ENCODE data around the gene SLC17A1. TPM values are rescaled to one million over a fixed set of nuclear protein-coding genes. Genes with fewer than 3 reads are reported as not detected.
"Not testable (repeated sequence)": the region's sequence is repeated elsewhere in the genome, so short reads cannot be mapped to it uniquely, and the experiment has no call there.

The SLC17A1 gene
- total RNA-seq, 2 experiments from 2014 or later: not detected

DNA sequence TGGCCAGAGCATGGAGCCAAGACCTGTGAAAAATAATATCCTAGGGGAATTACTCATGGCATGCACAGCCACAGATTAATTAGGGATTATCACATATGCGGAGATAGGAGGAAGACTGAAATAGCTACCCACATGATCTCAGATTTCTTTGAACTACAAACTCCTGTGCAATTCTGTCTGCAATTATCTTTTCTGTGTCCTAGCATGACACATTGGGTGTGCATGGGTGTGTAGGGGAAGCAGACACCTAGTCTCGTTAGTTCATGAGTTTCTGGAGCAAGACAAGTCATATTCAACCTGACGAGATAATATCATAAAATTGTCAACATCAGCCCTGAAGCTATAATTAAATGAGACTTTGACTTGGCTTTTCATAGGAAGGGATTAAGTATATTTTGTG is 80.9 kb downstream of the SLC17A1 start:
- Mint-ChIP-seq H3K9me3 (no peaks in the 10 kb centered on the region), H3K27ac (no peak overlapping the region), H3K27me3 (ENCODE audit: low read depth) (no peaks in the 10 kb centered on the region), H3K4me1 (ENCODE audit: low read depth) (peaks cover 2% of the 10 kb centered on the region), H3K36me3 (ENCODE audit: low read depth) (no peaks in the 10 kb centered on the region), H3K4me3 (no peak overlapping the region)
- intact Hi-C loops (cut with micrococcal nuclease): no loop called here
- CTCF ChIA-PET: interaction anchor here (0.6 to 0.8 kb wide), 3 partner anchors 9 to 92 kb away, joined by 3 to 4 read pairs (median 3); no protein-coding TSS in a partner anchor
- no peak for DNase-seq

DNA sequence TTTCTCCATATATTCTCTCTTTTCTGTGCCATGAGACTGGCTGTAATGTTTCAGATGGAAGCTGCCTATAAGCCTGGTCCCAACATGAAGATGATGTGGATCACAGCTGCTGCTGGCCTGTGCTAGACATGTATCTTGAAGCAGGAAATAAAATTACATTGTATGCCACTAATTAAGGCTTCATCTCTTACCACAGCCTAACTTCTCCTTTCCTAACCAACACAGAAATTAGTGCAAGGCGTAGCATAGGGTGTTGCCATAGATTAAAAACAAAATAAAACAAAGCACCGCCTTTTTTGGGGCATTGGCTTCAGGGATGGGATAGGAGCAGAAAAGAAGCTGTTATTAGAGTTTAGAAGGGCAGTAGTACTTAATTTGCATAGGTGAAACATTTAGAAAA is 82.0 kb downstream of the SLC17A1 start:
- no peak overlapping the region for H3K27ac Mint-ChIP-seq
- DNase-seq: no peak
- no peaks in the 10 kb centered on the region for H3K27me3 Mint-ChIP-seq (ENCODE audit: low read depth)
- peaks cover 2% of the 10 kb centered on the region for H3K4me1 Mint-ChIP-seq (ENCODE audit: low read depth)
- H3K36me3 Mint-ChIP-seq (ENCODE audit: low read depth): no peaks in the 10 kb centered on the region
- H3K9me3 Mint-ChIP-seq: no peaks in the 10 kb centered on the region
- intact Hi-C loops (cut with micrococcal nuclease): no loop called here
- H3K4me3 Mint-ChIP-seq: no peak overlapping the region
- CTCF ChIA-PET: interaction anchor here (1.2 kb wide), 1 partner anchor 31 kb away, joined by 3 read pairs; no protein-coding TSS in a partner anchor

DNA sequence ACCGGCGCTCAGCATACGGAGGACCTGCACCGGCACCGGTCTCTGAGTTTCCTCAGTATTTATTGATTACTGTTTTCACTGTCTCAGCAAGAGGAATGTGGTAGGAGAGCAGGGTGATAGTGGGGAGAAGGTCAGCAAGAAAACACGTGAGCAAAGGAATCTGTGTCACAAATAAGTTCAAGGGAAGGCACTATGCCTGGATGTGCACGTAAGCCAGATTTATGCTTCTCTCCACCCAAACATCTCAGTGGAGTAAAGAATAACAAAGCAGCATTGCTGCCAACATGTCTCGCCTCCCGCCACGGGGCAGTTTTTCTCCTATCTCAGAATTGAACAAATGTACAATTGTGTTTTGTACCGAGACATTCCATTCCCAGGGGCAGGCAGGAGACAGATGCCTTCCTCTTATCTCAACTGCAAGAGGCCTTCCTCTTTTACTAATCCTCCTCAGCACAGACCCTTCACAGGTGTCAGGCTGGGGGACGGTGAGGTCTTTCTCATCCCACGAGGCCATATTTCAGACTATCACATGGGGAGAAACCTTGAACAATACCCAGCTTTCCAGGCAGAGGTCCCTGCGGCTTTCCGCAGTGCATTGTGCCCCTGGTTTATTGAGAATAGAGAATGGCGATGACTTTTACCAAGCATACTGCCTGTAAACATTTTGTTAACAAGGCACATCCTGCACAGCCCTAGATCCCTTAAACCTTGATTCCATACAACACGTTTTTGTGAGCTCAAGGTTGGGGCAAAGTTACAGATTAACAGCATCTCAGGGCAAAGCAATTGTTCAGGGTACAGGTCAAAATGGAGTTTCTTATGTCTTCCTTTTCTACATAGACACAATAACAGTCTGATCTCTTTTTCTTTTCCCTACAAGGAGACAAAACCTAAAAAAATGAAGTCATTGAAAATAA is 83.0 kb downstream of the SLC17A1 start:
- H3K4me1 Mint-ChIP-seq (ENCODE audit: low read depth); H3K36me3 Mint-ChIP-seq (ENCODE audit: low read depth); H3K9me3 Mint-ChIP-seq; DNase-seq; H3K4me3 Mint-ChIP-seq; H3K27me3 Mint-ChIP-seq (ENCODE audit: low read depth); H3K27ac Mint-ChIP-seq; intact Hi-C loops (cut with micrococcal nuclease): not testable (repeated sequence)
- CTCF ChIA-PET: interaction anchor here (1.2 kb wide), 1 partner anchor 30 kb away, joined by 3 read pairs; no protein-coding TSS in a partner anchor

DNA sequence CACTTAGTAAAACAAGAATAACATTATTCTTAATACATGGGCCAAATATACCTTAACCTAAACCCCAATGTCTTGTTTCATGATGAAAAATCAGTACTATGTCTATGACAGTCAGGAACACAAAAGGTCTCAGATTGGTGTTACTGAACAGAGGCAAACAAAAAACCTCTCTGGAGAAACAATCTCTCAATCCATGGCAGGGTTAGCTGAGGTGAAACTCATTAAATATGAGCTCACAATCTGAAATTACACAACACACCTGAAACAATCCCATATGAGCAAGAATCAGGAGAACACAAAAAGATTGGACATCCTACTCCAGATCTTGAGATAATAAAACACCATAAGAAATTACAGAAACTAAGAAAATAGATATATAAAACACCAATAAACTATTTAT is 83.8 kb downstream of the SLC17A1 start:
- intact Hi-C loops (cut with micrococcal nuclease): no loop called here
- Mint-ChIP-seq H3K27me3 (ENCODE audit: low read depth) (no peaks in the 10 kb centered on the region), H3K36me3 (ENCODE audit: low read depth) (no peaks in the 10 kb centered on the region), H3K4me3 (no peak overlapping the region), H3K4me1 (ENCODE audit: low read depth) (peaks cover 2% of the 10 kb centered on the region), H3K27ac (no peak overlapping the region), H3K9me3 (no peaks in the 10 kb centered on the region)
- CTCF ChIA-PET: no interaction called here
- DNase-seq: no peak

DNA sequence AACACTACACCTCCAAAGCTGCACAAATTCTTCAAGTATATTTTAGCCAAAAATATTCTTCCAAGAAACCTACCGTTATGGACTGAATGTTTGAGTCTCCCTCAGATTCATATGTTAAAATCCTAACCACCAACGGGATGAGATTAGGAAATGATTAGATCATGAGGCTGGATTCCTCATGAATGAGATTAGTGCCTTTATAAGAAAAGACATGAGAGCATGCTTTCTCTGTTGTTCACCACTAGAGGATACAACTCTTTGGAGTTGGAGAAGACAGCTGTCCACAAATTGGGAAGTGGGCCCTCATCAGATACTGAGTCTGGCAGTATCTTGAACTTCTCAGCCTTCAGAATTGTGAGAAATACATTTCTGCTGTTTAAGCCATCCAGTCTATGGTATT is 84.4 kb downstream of the SLC17A1 start:
- CTCF ChIA-PET: interaction anchor here (0.8 kb wide), 1 partner anchor 9 kb away, joined by 4 read pairs; no protein-coding TSS in a partner anchor
- Mint-ChIP-seq H3K4me3 (no peak overlapping the region), H3K27ac (no peak overlapping the region), H3K36me3 (ENCODE audit: low read depth) (no peaks in the 10 kb centered on the region), H3K27me3 (ENCODE audit: low read depth) (no peaks in the 10 kb centered on the region), H3K4me1 (ENCODE audit: low read depth) (peaks cover 2% of the 10 kb centered on the region), H3K9me3 (no peaks in the 10 kb centered on the region)
- intact Hi-C loops (cut with micrococcal nuclease): no loop called here
- DNase-seq: no peak

DNA sequence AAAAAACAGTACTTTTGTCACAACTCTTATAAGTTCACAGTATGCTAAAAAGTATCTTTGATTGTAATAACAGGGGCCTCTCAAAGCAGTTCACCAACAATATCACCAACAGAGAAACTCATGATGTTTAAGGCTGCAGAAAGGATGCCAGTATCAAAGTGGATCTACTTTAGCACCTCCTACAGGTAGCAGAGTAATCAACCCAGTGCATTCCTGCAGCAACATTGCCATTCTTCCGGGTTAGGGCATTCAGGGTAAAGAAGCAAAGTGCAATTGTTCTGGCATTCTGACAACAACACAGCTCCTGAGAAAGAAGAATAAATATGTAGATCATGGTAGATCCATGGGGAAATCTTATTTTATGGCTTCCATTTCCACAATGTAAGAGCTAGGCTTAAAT is 84.9 kb downstream of the SLC17A1 start:
- Mint-ChIP-seq H3K36me3 (ENCODE audit: low read depth) (no peaks in the 10 kb centered on the region), H3K27me3 (ENCODE audit: low read depth) (no peaks in the 10 kb centered on the region), H3K27ac (no peak overlapping the region), H3K4me1 (ENCODE audit: low read depth) (peaks cover 2% of the 10 kb centered on the region), H3K9me3 (no peaks in the 10 kb centered on the region), H3K4me3 (no peak overlapping the region)
- DNase-seq: no peak
- CTCF ChIA-PET: interaction anchor here (0.8 kb wide), 1 partner anchor 10 kb away, joined by 4 read pairs; no protein-coding TSS in a partner anchor
- intact Hi-C loops (cut with micrococcal nuclease): no loop called here

DNA sequence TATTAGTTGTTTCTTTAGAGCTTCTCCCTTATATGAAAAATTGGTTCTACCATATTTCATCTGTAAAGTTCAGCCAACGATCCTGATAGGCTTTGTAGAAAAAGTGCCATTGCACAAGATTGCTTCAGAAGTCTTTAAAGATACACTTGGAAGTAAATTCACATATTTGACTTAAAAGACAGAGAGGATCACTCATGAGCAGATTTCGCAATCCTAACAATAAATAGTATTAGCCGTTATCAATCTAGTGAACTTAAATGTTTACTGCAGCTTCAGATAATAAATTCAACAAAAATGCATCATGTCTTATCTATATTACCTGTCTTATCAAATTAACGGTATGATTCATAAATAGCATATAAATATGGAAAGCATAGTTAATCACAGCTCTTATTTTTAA is 86.0 kb downstream of the SLC17A1 start:
- H3K27ac Mint-ChIP-seq: no peak overlapping the region
- DNase-seq: no peak
- H3K27me3 Mint-ChIP-seq (ENCODE audit: low read depth): no peaks in the 10 kb centered on the region
- intact Hi-C loops (cut with micrococcal nuclease): no loop called here
- H3K36me3 Mint-ChIP-seq (ENCODE audit: low read depth): no peaks in the 10 kb centered on the region
- H3K9me3 Mint-ChIP-seq: no peaks in the 10 kb centered on the region
- H3K4me3 Mint-ChIP-seq: no peak overlapping the region
- peaks cover 2% of the 10 kb centered on the region for H3K4me1 Mint-ChIP-seq (ENCODE audit: low read depth)
- CTCF ChIA-PET: no interaction called here

DNA sequence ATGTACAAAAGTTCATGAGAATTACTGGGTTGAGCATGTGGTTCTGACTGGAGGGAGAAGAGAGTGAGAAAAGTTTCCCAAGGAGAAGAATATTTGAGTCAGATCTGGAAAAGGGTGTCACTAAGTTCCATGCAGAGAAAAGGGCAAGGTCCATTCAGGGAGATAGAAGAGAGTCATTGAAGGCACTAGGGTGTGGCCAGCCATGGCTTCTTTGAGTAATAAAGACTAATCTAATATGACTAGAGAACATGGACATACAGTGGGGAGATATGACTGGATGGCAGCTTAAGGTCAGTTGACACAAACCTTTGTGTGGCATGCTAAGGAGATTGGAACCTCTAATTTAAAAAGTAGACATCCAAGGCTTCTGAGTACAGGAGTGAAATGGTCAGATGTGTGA is 88.0 kb downstream of the SLC17A1 start:
- no peaks in the 10 kb centered on the region for H3K36me3 Mint-ChIP-seq (ENCODE audit: low read depth)
- CTCF ChIA-PET: no interaction called here
- H3K27ac Mint-ChIP-seq: no peak overlapping the region
- H3K4me3 Mint-ChIP-seq: no peak overlapping the region
- no peaks in the 10 kb centered on the region for H3K4me1 Mint-ChIP-seq (ENCODE audit: low read depth)
- DNase-seq: no peak
- no peaks in the 10 kb centered on the region for H3K27me3 Mint-ChIP-seq (ENCODE audit: low read depth)
- no peaks in the 10 kb centered on the region for H3K9me3 Mint-ChIP-seq
- intact Hi-C loops (cut with micrococcal nuclease): no loop called here

DNA sequence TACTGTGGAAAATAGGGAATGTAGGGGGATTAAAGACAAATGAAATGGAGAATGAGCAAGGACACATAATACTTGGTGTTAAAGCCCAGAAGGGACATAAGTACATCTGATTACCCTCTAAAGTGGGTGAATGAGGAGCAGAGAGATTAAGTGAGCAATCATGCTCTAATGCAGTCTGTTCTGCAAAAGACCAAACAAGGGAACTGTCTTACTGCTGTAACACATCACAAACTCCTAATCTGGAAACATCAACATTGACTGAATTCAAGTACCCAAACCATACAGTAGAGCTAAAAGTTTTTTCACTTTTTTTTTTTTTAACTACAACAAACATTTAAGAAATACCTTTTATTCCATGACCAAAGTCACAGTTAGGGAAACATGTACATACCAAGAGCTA is 96.6 kb downstream of the SLC17A1 start:
- CTCF ChIA-PET: interaction anchor here (0.6 kb wide), 1 partner anchor 231 kb away, joined by 4 read pairs; no protein-coding TSS in a partner anchor
- no peak overlapping the region for H3K4me3 Mint-ChIP-seq
- intact Hi-C loops (cut with micrococcal nuclease): no loop called here
- H3K27me3 Mint-ChIP-seq (ENCODE audit: low read depth): peaks cover 41% of the 10 kb centered on the region
- no peaks in the 10 kb centered on the region for H3K9me3 Mint-ChIP-seq
- H3K4me1 Mint-ChIP-seq (ENCODE audit: low read depth): no peaks in the 10 kb centered on the region
- H3K27ac Mint-ChIP-seq: no peak overlapping the region
- H3K36me3 Mint-ChIP-seq (ENCODE audit: low read depth): peaks cover 4% of the 10 kb centered on the region
- no peak for DNase-seq

Other genes starting within 250 kb of the SLC17A1 start
- gene SCGN, start 179.8 kb downstream of the SLC17A1 start, total RNA-seq: not detected
- not detected for gene SLC17A4, start 77.3 kb downstream of the SLC17A1 start, total RNA-seq
- not detected for gene SLC17A3, start 42.2 kb upstream of the SLC17A1 start, total RNA-seq
- under 1 TPM; 0.07 to 0.14 TPM for gene SLC17A2, start 98.6 kb upstream of the SLC17A1 start, total RNA-seq
- gene TRIM38, start 130.8 kb upstream of the SLC17A1 start, total RNA-seq: 10 to 100 TPM; 19.1 to 19.7 TPM

Data from activated naive CD4-positive, alpha-beta T cell treated with anti-CD3 and anti-CD28 coated beads for 36 hours (primary cell).